Erythroblast (primary cell): Measurements from ENCODE around the gene RNF38.
"Not testable (repeated sequence)": the region's sequence is repeated elsewhere in the genome, so short reads cannot be mapped to it uniquely, and the experiment has no call there.

Experiments used
- DNase-seq, 2 experiments: peaks; one replicate each; lab custom pipeline; 2025; lab: John Stamatoyannopoulos, UW
- GATA1 ChIP-seq: IDR thresholded peaks from 2 replicates; pipeline ENCODE4 v1.6.1; 2011; ENCODE audit warnings: low read depth, mild to moderate bottlenecking, control low read depth, low read length, moderate library complexity
- POLR2A ChIP-seq: IDR thresholded peaks from 2 replicates; pipeline ENCODE4 v1.6.1; 2011; ENCODE audit warnings: mild to moderate bottlenecking, low read length

Gene RNF38

DNA sequence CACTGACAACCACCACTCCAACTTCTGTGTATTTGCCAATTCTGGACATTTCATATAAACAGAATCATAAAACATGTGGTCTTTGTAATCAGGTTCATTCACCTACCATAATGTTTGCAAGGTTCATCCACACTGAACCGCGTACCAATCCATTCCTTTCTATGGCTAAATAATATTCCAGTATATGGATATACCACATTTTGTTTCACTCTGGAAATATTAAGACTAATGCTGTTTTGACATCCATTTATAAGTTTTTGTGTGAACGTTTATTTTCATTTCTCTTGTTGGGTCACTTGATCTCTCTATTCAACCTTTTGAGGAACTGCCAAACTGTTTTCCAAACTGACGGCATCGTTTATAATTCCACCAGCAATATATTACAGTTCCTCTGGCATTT, 26.3 kb upstream of the RNF38 start:
- TF ChIP-seq GATA1 (no peak), POLR2A (no peak)
- no peak for DNase-seq

- DNase-seq: no peak
- TF ChIP-seq GATA1 (no peak), POLR2A (no peak)
These were observed 24.4 kb upstream of the RNF38 start for GRCh38 chr9:36424289-36425055.

- no peak for DNase-seq
- no peak for TF ChIP-seq GATA1
- no peak for TF ChIP-seq POLR2A
These were observed 23.1 kb upstream of the RNF38 start for GRCh38 chr9:36423206-36423605.

DNA sequence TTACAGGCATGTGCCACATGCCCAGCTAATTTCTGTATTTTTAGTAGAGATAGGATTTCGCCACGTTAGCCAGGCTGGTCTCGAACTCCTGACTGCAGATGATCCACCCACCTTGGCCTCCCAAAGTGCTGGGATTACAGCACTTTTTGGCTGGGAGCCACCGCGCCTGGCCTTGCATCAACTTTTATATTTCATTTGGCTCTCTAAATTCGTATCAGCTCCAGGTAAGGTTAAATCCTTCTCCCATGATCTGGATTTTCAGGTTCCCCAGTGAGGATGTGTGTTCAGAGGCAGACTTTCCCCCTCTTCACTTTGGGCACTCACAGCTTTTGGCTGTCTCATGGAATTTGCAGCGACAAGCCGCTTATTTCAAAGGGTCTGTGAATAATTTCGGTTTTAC, 16.8 kb upstream of the RNF38 start:
- TF ChIP-seq POLR2A (no peak), GATA1 (no peak)
- no peak for DNase-seq

DNA sequence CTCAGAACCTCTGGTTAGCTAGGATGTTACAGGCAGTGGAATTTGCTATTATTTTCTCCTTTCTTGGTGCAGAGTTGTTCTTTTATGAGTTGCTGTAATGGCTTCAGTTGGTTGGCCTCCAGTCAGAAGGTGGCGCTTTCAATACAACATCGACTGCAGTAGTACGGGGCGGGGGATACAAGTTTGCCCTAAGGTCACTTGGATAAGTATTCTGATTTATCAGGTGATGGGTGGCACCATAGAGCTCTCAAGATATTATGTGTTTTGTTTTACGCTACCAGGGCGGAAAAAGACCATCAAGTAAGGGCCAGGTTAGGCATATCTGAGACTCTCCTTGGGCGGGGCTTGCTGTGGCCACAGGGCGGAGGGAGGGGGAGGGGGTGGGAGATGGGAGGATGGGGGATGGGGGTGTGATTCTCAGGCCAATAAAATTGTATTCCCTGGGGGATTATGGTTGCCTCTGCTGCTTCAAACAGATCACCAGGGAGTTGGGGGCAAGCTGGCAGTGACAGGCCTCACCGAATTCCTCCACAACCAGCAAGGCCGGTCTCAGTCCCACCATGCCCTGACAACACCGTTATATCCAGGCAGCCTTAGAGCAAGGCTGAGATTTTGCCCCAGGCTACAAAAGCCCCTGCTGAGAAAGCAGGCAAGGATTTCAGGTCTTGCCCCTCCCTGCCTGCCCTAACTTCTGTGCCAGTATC, 15.9 kb upstream of the RNF38 start:
- TF ChIP-seq POLR2A: no peak
- no peak for TF ChIP-seq GATA1
- no peak for DNase-seq

DNA sequence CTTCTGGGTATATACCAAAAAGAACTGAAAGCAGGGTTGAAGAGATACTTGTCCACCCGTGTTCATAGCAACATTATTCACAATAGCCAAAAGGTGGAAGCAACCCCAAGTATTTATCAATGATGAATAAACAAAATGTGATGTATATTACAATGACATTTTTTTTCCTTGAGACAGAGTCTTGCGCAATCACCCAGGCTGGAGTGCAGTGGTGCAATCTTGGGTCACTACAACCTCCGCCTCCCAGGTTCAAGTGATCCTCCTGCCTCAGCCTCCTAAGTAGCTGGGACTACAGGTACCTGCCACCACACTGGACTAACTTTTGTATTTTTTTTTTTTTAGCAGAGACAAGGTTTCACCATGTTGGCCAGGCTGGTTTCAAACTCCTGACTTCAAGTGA, 11.3 kb upstream of the RNF38 start:
- DNase-seq: peak in 1 of 2 experiments; percentile 16

- not testable (repeated sequence) for DNase-seq
These were observed 9.0 kb upstream of the RNF38 start for GRCh38 chr9:36409076-36409475.

DNA sequence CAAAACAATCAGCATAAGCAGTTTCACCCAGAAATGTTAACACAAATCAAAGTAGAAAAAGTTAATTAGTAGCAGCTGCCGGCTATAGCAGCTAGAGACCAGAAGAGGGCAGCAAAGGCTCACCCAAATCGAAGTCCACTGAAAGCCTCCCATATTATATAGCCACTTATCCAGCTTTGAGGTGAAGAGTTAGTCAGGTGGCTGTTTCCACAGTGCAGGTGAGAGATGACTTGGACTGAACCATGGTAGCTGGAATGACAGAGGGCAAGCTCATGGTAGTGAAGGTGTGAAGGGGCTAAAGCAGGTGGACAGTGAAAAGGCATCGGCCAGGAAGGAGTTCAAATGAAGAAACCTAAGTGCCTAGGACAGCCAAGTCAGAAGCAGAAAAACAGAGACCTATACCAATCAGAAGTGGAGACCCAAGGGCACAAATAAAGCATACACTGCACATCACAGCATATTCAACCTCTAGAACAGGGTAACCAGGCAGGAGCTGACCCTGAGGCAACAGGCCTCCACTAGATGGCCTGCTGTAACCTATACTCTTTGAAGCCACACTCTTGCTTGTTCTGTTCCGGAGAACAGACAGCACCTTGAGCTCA, 7.2 kb upstream of the RNF38 start:
- peak; percentile 75 to 87 for DNase-seq
- TF ChIP-seq GATA1 (no peak), POLR2A (no peak)

DNA sequence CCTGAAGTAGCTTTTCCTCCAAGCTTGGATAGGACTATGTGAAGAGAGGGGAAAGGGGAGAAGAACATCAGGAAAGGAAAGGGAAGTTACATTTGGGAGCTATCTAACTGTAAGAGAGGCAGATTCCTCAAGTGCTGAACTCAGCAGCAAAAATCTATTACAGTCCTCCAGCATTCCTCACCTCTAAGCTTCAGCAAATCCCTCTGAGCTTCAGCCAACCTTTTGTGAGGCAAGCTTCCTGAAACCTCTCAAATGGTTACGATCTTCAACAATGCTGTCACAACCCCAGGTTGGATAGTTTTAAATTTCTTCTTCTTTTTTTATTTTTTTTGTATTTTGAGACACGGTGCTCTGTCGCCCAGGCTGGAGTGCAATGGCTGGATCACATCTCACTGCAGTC, 2.5 kb upstream of the RNF38 start:
- no peak for DNase-seq
- TF ChIP-seq POLR2A: no peak
- TF ChIP-seq GATA1: no peak

DNA sequence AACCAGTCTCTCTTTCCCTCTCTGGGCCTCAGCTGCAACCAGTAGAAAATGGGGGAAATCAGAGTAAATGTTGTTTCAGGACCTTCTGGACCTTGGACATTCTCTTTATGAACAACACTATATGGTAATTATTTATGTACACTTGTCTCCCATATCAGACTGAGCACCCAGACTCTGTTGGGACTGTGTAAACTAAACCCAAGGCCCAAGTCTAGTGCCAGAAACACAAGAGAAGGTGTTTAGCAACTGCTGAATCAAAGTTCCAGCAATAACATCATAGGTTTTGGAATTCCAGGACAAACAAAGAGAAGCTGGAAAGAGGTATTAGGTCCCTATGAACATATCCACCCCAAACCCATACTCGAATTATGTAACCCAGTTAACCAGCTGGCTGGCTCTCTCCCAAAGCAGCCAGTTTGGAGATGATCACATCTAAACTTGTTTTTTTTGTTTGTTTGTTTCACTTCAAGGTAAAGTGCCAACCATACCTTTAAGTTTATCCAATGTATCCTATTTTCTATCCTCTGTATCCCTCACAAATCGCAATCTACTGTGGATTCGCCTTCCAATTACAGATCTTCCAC, 1.9 kb upstream of the RNF38 start:
- TF ChIP-seq POLR2A: no peak
- TF ChIP-seq GATA1: no peak
- DNase-seq: peak in 1 of 2 experiments; percentile 23

GRCh38 chr9:36401164-36401740, 1.2 kb upstream of the RNF38 start:
- DNase-seq: peak; percentile 91 to 95
- TF ChIP-seq GATA1: no peak
- no peak for TF ChIP-seq POLR2A

GRCh38 chr9:36400332-36401163, 479 bp upstream of the RNF38 start:
- TF ChIP-seq POLR2A (peak; percentile 71), GATA1 (no peak)
- peak; percentile 92 to 95 for DNase-seq

GRCh38 chr9:36398745-36399144, 1.3 kb downstream of the RNF38 start:
- TF ChIP-seq POLR2A (no peak), GATA1 (no peak)
- DNase-seq: peak in 1 of 2 experiments; percentile 27
